HCT116 (cell line): ENCODE measurements around the gene RNF208. TPM values are rescaled to one million over a fixed set of nuclear protein-coding genes. Genes with fewer than 3 reads are reported as not detected.

Experiments
- ATAC-seq: fragments of 200-7000 bp; cut with Tn5 transposase; 2 replicates; pipeline ENCODE4 v1.9.1; 2020; ENCODE audit warnings: mild to moderate bottlenecking, moderate library complexity
- BruUV-seq: library from RNA; stranded (reverse); fragments of 400-500 nt; replicated peaks from 2 replicates; lab custom pipeline; 2021; lab: Mats Ljungman, UMichigan
- CTCF ChIA-PET: fragments of 300-600 bp; sonication (Branson Sonifier 250); formaldehyde crosslinking; loops from one replicate; lab custom pipeline; 2021; ENCODE audit warnings: antibody characterized with exemption; lab: Charles Lee
- POLR2A ChIA-PET: fragments of 300-600, 350-600 bp; sonication (Branson Sonifier 250); formaldehyde crosslinking; loops from one replicate; lab custom pipeline; 2021; ENCODE audit warnings: antibody characterized with exemption; lab: Charles Lee
- RAD21 ChIA-PET, 2 experiments: fragments of 300-600 bp; sonication (Branson Sonifier 250); formaldehyde crosslinking; loops; one replicate each; lab custom pipeline; 2023; ENCODE audit warnings: low total read pairs in 2 of 2; ENCODE audit not compliant: uncharacterized antibody in 2 of 2, unreplicated experiment in 2 of 2, low non-redundant PET in 1 of 2; lab: Charles Lee
- DNase-seq: peaks from one replicate; pipeline ENCODE4 v3.0.0-alpha.2; 2010; ENCODE audit warnings: low read depth, low spot score
- H2AFZ ChIP-seq: fragments of 200-600 bp; shearing (Covaris generic), sonication (generic); 2 replicates; pipeline ENCODE4 v1.6.1; 2017; ENCODE audit warnings: low read depth, mixed run types, mixed read lengths, antibody characterized with exemption, low read length; ENCODE audit not compliant: poor library complexity, severe bottlenecking
- H3K27ac ChIP-seq: 2 replicates; pipeline ENCODE4 v1.5.1; 2012; ENCODE audit warnings: low read depth, low read length
- H3K27me3 ChIP-seq: fragments of 200-600 bp; sonication (generic); 2 replicates; pipeline ENCODE4 v1.6.1; 2016; ENCODE audit warnings: mixed run types, low read length, mixed read lengths; ENCODE audit not compliant: insufficient read depth
- H3K36me3 ChIP-seq, 2 experiments: fragments of 200-500 bp in 1 of 2; fragments of 200-600 bp in 1 of 2; sonication (Bioruptor generic) in 1 of 2; sonication (generic) in 1 of 2; 2 replicates each; pipeline versions ENCODE4 v1.5.1 to v1.6.1; 2014 to 2016; ENCODE audit warnings: low read length in 2 of 2, inconsistent platforms in 1 of 2, mixed read lengths in 1 of 2, mixed run types in 1 of 2; ENCODE audit not compliant: insufficient read depth in 2 of 2, control insufficient read depth in 1 of 2
- H3K4me1 ChIP-seq, 2 experiments: fragments of 200-600 bp in 1 of 2; sonication (generic) in 1 of 2; 2 replicates each; pipeline versions ENCODE4 v1.5.1 to v1.6.1; 2012 to 2017; ENCODE audit warnings: low read length in 2 of 2, inconsistent platforms in 1 of 2, mild to moderate bottlenecking in 1 of 2, mixed read lengths in 1 of 2, mixed run types in 1 of 2, moderate library complexity in 1 of 2; ENCODE audit not compliant: insufficient read depth in 2 of 2, control insufficient read depth in 1 of 2
- H3K4me2 ChIP-seq: fragments of 200-600 bp; sonication (generic); 2 replicates; pipeline ENCODE4 v1.6.1; 2017; ENCODE audit warnings: mixed run types, low read length, mixed read lengths
- H3K4me3 ChIP-seq, 2 experiments: fragments of 200-600 bp in 1 of 2; sonication (generic) in 1 of 2; replicated peaks in 1 of 2; 2 replicates each; pipeline ENCODE4 v1.5.1; 2011 to 2016; ENCODE audit warnings: low read length in 2 of 2, control low read depth in 1 of 2, low read depth in 1 of 2, mild to moderate bottlenecking in 1 of 2, mixed read lengths in 1 of 2, mixed run types in 1 of 2
- H3K79me2 ChIP-seq: fragments of 200-600 bp; sonication (generic); 2 replicates; pipeline ENCODE4 v1.6.1; 2017; ENCODE audit warnings: mild to moderate bottlenecking, mixed run types, low read length, moderate library complexity, mixed read lengths; ENCODE audit not compliant: insufficient read depth
- H3K9ac ChIP-seq: fragments of 200-600 bp; sonication (generic); 2 replicates; pipeline ENCODE4 v1.6.1; 2016; ENCODE audit warnings: low read length, mixed read lengths
- H3K9me2 ChIP-seq: fragments of 200-600 bp; sonication (generic), shearing (Covaris generic); 2 replicates; pipeline ENCODE4 v1.6.1; 2017; ENCODE audit warnings: mixed run types, mild to moderate bottlenecking, moderate library complexity; ENCODE audit not compliant: insufficient read depth
- H3K9me3 ChIP-seq, 2 experiments: fragments of 200-500 bp in 1 of 2; fragments of 200-600 bp in 1 of 2; sonication (Bioruptor generic) in 1 of 2; sonication (generic) in 1 of 2; 2 replicates each; pipeline ENCODE4 v1.6.1; 2014 to 2017; ENCODE audit warnings: low read length in 2 of 2, mixed read lengths in 2 of 2, inconsistent platforms in 1 of 2, low read depth in 1 of 2, mild to moderate bottlenecking in 1 of 2, mixed run types in 1 of 2, moderate library complexity in 1 of 2; ENCODE audit not compliant: control insufficient read depth in 1 of 2, insufficient read depth in 1 of 2
- H4K20me1 ChIP-seq: fragments of 200-600 bp; sonication (generic), shearing (Covaris generic); 2 replicates; pipeline ENCODE4 v1.6.1; 2017; ENCODE audit warnings: mixed run types, mild to moderate bottlenecking, moderate library complexity; ENCODE audit not compliant: insufficient read depth
- CBX3 ChIP-seq: IDR thresholded peaks from 2 replicates; pipeline ENCODE4 v1.6.1; 2012; ENCODE audit warnings: low read depth
- EGR1 ChIP-seq: IDR thresholded peaks from 2 replicates; pipeline ENCODE4 v1.6.1; 2012; ENCODE audit warnings: low read depth
- EZH2 ChIP-seq: fragments of 200-600 bp; sonication (generic); IDR thresholded peaks from 2 replicates; pipeline ENCODE4 v1.6.1; 2017; ENCODE audit warnings: antibody characterized with exemption, mixed run types
- JUND ChIP-seq: IDR thresholded peaks from 2 replicates; pipeline ENCODE4 v1.6.1; 2012
- POLR2A ChIP-seq: IDR thresholded peaks from 2 replicates; pipeline ENCODE4 v1.7.0; 2011; ENCODE audit warnings: borderline replicate concordance; ENCODE audit not compliant: insufficient read depth, insufficient read length; ENCODE audit errors: extremely low read depth
- POLR2AphosphoS5 ChIP-seq: IDR thresholded peaks from 2 replicates; pipeline ENCODE4 v1.6.1; 2011; ENCODE audit warnings: mild to moderate bottlenecking, low read depth, low read length, moderate library complexity
- RAD21 ChIP-seq: IDR thresholded peaks from 2 replicates; pipeline ENCODE4 v1.6.1; 2012; ENCODE audit warnings: low read depth, mild to moderate bottlenecking
- SIN3A ChIP-seq: IDR thresholded peaks from 2 replicates; pipeline ENCODE4 v1.6.1; 2012; ENCODE audit warnings: low read depth
- SRF ChIP-seq: IDR thresholded peaks from 2 replicates; pipeline ENCODE4 v1.6.1; 2012; ENCODE audit warnings: low read depth
- TCF7L2 ChIP-seq: IDR thresholded peaks from 2 replicates; pipeline ENCODE4 v1.7.0; 2011; ENCODE audit warnings: borderline replicate concordance, inconsistent platforms; ENCODE audit not compliant: insufficient read depth, insufficient read length; ENCODE audit errors: extremely low read depth
- ZFX ChIP-seq: fragments of 450-650 bp; IDR thresholded peaks from 2 replicates; pipeline ENCODE4 v1.6.1; 2017
- intact Hi-C: fragments of 100-400 bp; cut with micrococcal nuclease; formaldehyde crosslinking; loops from 2 replicates; pipeline ENCODE4 v1.10.0; 2022
- total RNA-seq: library from RNA; stranded (reverse); gene quantifications from one replicate; pipeline ENCODE4 v1.2.1, GENCODE V29; 2021; ENCODE audit not compliant: unreplicated experiment
- TF ChIP-seq, protein P1 (sequence below): IDR thresholded peaks from 2 replicates; pipeline ENCODE4 v1.6.1; 2012; ENCODE audit warnings: low read depth
- TF ChIP-seq, protein P2 (sequence below): IDR thresholded peaks from 2 replicates; pipeline ENCODE4 v1.6.1; 2011; ENCODE audit warnings: mild to moderate bottlenecking, low read length, moderate library complexity; ENCODE audit not compliant: insufficient replicate concordance; ENCODE audit errors: extremely low read depth

RNF208 gene
- total RNA-seq, 1 experiment from 2014 or later: 26.1 TPM

DNA sequence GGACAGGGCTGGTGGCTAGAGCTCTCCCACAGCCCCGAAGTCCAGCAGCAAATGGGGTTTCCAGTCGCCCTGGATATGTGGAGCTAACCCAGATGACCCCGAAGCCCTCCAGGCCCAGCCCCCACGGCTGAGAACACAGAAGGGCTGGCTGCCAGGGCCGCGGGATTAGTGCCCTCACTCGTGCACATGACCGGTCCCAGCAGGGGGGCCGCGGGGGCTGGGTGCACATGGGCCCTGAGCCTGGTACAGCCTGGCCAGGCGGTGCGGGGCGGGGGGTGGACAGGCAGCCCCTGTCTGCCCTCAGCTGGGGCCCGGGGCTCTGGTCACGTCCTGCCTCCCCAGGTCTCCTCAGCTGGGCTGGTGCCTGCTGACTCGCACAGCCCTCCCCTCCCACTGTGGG is 27.7 kb downstream of the RNF208 start:
- no peak overlapping the region for H2AFZ ChIP-seq
- H3K9me2 ChIP-seq: no peaks in the 10 kb centered on the region
- peak overlapping the region; percentile 38; the same call in 1 of the 2 replicates for H3K27ac ChIP-seq
- BruUV-seq: no TSS peak
- ChIA-PET RAD21 (no interaction called here), POLR2A (interaction anchor here (2.2 kb wide), 1 partner anchor 46 kb away, joined by 6 read pairs; the partner anchor contains the start of gene TUBB4B), CTCF (interaction anchor here (1.2 to 1.7 kb wide), 2 partner anchors 33 to 42 kb away, joined by 3 to 4 read pairs; partner anchors contain the start of gene RNF224)
- intact Hi-C loops: no loop called here
- no peak overlapping the region for H3K9ac ChIP-seq
- H3K36me3 ChIP-seq: peaks cover 0 to 6% of the 10 kb centered on the region in 2 experiments; a peak in 1 of 4 replicates
- peaks cover 35 to 57% of the 10 kb centered on the region in 2 experiments for H3K4me1 ChIP-seq
- H3K9me3 ChIP-seq: no peaks in the 10 kb centered on the region
- no peak for ATAC-seq
- H3K79me2 ChIP-seq: peaks cover 27% of the 10 kb centered on the region
- no peak overlapping the region for H3K4me3 ChIP-seq
- TF ChIP-seq POLR2AphosphoS5: no peak
- TF ChIP-seq JUND: no peak
- TF ChIP-seq, protein P1, sequence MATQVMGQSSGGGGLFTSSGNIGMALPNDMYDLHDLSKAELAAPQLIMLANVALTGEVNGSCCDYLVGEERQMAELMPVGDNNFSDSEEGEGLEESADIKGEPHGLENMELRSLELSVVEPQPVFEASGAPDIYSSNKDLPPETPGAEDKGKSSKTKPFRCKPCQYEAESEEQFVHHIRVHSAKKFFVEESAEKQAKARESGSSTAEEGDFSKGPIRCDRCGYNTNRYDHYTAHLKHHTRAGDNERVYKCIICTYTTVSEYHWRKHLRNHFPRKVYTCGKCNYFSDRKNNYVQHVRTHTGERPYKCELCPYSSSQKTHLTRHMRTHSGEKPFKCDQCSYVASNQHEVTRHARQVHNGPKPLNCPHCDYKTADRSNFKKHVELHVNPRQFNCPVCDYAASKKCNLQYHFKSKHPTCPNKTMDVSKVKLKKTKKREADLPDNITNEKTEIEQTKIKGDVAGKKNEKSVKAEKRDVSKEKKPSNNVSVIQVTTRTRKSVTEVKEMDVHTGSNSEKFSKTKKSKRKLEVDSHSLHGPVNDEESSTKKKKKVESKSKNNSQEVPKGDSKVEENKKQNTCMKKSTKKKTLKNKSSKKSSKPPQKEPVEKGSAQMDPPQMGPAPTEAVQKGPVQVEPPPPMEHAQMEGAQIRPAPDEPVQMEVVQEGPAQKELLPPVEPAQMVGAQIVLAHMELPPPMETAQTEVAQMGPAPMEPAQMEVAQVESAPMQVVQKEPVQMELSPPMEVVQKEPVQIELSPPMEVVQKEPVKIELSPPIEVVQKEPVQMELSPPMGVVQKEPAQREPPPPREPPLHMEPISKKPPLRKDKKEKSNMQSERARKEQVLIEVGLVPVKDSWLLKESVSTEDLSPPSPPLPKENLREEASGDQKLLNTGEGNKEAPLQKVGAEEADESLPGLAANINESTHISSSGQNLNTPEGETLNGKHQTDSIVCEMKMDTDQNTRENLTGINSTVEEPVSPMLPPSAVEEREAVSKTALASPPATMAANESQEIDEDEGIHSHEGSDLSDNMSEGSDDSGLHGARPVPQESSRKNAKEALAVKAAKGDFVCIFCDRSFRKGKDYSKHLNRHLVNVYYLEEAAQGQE: no peak
- no peak for TF ChIP-seq TCF7L2
- TF ChIP-seq EGR1: no peak
- no peak for TF ChIP-seq SIN3A
- no peak for TF ChIP-seq POLR2A
- no peak for TF ChIP-seq EZH2
- TF ChIP-seq, protein P2, sequence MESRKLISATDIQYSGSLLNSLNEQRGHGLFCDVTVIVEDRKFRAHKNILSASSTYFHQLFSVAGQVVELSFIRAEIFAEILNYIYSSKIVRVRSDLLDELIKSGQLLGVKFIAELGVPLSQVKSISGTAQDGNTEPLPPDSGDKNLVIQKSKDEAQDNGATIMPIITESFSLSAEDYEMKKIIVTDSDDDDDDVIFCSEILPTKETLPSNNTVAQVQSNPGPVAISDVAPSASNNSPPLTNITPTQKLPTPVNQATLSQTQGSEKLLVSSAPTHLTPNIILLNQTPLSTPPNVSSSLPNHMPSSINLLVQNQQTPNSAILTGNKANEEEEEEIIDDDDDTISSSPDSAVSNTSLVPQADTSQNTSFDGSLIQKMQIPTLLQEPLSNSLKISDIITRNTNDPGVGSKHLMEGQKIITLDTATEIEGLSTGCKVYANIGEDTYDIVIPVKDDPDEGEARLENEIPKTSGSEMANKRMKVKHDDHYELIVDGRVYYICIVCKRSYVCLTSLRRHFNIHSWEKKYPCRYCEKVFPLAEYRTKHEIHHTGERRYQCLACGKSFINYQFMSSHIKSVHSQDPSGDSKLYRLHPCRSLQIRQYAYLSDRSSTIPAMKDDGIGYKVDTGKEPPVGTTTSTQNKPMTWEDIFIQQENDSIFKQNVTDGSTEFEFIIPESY: no peak
- no peak for TF ChIP-seq CBX3
- no peak for TF ChIP-seq SRF
- TF ChIP-seq RAD21: no peak
- no peak for TF ChIP-seq ZFX
- no peak for DNase-seq
- H4K20me1 ChIP-seq: no peaks in the 10 kb centered on the region
- no peaks in the 10 kb centered on the region for H3K27me3 ChIP-seq
- 0 out of 2 replicates have a peak overlapping the region, but pooled peaks have one; percentile 37 for H3K4me2 ChIP-seq
